Activated CD8-positive, alpha-beta T cell treated with anti-CD3 and anti-CD28 coated beads for 36 hours (primary cell): ENCODE data around the gene PAK6. TPM values are rescaled to one million over a fixed set of nuclear protein-coding genes. Genes with fewer than 3 reads are reported as not detected.

ENCODE experiments used
- ATAC-seq: fragments of 200-7000 bp; cut with Tn5 transposase; one replicate; pipeline ENCODE4 v1.10.0; 2021; ENCODE audit warnings: mild to moderate bottlenecking, moderate library complexity
- CTCF ChIA-PET: fragments of 350-600 bp; sonication (Branson Sonifier 250); formaldehyde crosslinking; loops from one replicate; lab custom pipeline; 2021; ENCODE audit warnings: antibody characterized with exemption; lab: Charles Lee
- POLR2A ChIA-PET: fragments of 350-600 bp; sonication (Branson Sonifier 250); formaldehyde crosslinking; loops from one replicate; lab custom pipeline; 2021; ENCODE audit warnings: antibody characterized with exemption; lab: Charles Lee
- DNase-seq: peaks from one replicate; pipeline ENCODE4 v3.0.0-alpha.2; 2020
- H3K27ac Mint-ChIP-seq: one replicate; pipeline ENCODE4 v1.8.0; 2021; ENCODE audit warnings: mild to moderate bottlenecking, mixed read lengths
- H3K27me3 Mint-ChIP-seq: one replicate; pipeline ENCODE4 v1.8.0; 2021; ENCODE audit warnings: mixed read lengths
- H3K36me3 Mint-ChIP-seq: one replicate; pipeline ENCODE4 v1.8.0; 2021; ENCODE audit warnings: low read depth, mixed read lengths
- H3K4me1 Mint-ChIP-seq: one replicate; pipeline ENCODE4 v1.8.0; 2021; ENCODE audit warnings: low read depth, mixed read lengths
- H3K4me3 Mint-ChIP-seq: one replicate; pipeline ENCODE4 v1.8.0; 2021; ENCODE audit warnings: mild to moderate bottlenecking, moderate library complexity, mixed read lengths
- H3K9me3 Mint-ChIP-seq: one replicate; pipeline ENCODE4 v1.8.0; 2021; ENCODE audit warnings: mixed read lengths
- intact Hi-C: fragments of 100-400 bp; cut with micrococcal nuclease; formaldehyde crosslinking; loops from one replicate; pipeline ENCODE4 v1.10.0; 2022
- total RNA-seq, 2 experiments: library from RNA; stranded (reverse); gene quantifications; one replicate each; pipeline ENCODE4 v1.2.3, GENCODE V29; 2021
- TF ChIP-seq, protein P1 (sequence below): fragments of 200-600 bp; IDR thresholded peaks from one replicate; pipeline ENCODE4 v1.8.0; 2022; ENCODE audit warnings: antibody characterized with exemption, mild to moderate bottlenecking

Gene PAK6
- total RNA-seq, 2 experiments from 2014 or later, result 0.67 to 0.83 TPM

DNA sequence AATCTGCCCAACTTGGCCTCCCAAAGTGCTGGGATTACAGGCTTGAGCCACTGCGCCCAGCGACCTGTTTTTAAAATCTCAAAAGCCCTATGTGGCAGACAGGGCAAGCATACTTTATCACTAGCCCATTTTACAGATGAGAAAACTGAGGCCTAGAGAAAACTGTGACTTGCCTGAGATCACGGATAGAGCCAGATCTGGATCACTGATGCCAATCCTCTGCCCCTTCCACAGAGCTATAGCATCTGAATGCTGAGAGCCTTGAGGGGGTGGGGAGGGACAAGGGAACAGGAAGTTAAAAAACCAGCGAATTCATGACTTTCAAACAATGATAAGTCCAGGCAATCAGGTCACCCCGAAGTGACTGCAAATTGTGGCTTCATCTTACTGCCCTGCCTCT lies 36.7 kb downstream of the PAK6 start:
- CTCF ChIA-PET, result interaction anchor here (0.8 to 14.6 kb wide), 19 partner anchors 9 to 238 kb away, joined by 3 to 595 read pairs (median 10); partner anchors contain the start of genes ANKRD63, CCDC9B, DISP2 and INAFM2
- no peaks in the 10 kb centered on the region for H3K36me3 Mint-ChIP-seq

DNA sequence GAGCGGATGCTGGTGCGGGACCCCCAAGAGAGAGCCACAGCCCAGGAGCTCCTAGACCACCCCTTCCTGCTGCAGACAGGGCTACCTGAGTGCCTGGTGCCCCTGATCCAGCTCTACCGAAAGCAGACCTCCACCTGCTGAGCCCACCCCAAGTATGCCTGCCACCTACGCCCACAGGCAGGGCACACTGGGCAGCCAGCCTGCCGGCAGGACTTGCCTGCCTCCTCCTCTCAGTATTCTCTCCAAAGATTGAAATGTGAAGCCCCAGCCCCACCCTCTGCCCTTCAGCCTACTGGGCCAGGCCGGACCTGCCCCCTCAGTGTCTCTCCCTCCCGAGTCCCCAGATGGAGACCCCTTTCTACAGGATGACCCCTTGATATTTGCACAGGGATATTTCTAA lies 37.1 kb downstream of the PAK6 start:
- CTCF ChIA-PET, result interaction anchor here (1.0 to 14.6 kb wide), 12 partner anchors 8 to 238 kb away, joined by 3 to 595 read pairs (median 10); partner anchors contain the start of genes ANKRD63, CCDC9B, DISP2 and INAFM2
- Mint-ChIP-seq H3K4me3 (no peak overlapping the region), H3K27ac (no peak overlapping the region), H3K9me3 (no peaks in the 10 kb centered on the region), H3K27me3 (peaks cover 19% of the 10 kb centered on the region), H3K36me3 (no peaks in the 10 kb centered on the region), H3K4me1 (no peaks in the 10 kb centered on the region)
- TF ChIP-seq, protein P1, sequence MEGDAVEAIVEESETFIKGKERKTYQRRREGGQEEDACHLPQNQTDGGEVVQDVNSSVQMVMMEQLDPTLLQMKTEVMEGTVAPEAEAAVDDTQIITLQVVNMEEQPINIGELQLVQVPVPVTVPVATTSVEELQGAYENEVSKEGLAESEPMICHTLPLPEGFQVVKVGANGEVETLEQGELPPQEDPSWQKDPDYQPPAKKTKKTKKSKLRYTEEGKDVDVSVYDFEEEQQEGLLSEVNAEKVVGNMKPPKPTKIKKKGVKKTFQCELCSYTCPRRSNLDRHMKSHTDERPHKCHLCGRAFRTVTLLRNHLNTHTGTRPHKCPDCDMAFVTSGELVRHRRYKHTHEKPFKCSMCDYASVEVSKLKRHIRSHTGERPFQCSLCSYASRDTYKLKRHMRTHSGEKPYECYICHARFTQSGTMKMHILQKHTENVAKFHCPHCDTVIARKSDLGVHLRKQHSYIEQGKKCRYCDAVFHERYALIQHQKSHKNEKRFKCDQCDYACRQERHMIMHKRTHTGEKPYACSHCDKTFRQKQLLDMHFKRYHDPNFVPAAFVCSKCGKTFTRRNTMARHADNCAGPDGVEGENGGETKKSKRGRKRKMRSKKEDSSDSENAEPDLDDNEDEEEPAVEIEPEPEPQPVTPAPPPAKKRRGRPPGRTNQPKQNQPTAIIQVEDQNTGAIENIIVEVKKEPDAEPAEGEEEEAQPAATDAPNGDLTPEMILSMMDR, result no peak
- no peak for DNase-seq
- POLR2A ChIA-PET, result interaction anchor here (5.1 kb wide), 1 partner anchor 34 kb away, joined by 22 read pairs; the partner anchor contains the start of gene PLCB2
- intact Hi-C loops, result loop anchor here (2.0 kb wide), 1 partner anchor 61 kb away; no protein-coding TSS in a partner anchor
- ATAC-seq, result no peak

More for the DNA sequence above, 36.7 kb downstream of the PAK6 start:
- intact Hi-C loops, result no loop called here
- H3K9me3 Mint-ChIP-seq, result no peaks in the 10 kb centered on the region
- no peak overlapping the region for H3K4me3 Mint-ChIP-seq
- no peaks in the 10 kb centered on the region for H3K4me1 Mint-ChIP-seq
- ATAC-seq (no peak), DNase-seq (no peak)
- H3K27ac Mint-ChIP-seq, result no peak overlapping the region
- TF ChIP-seq, protein P1, result no peak
- POLR2A ChIA-PET, result interaction anchor here (0.6 to 5.1 kb wide), 3 partner anchors 8 to 62 kb away, joined by 3 to 22 read pairs (median 4); partner anchors contain the start of gene PLCB2
- peaks cover 15% of the 10 kb centered on the region for H3K27me3 Mint-ChIP-seq

DNA sequence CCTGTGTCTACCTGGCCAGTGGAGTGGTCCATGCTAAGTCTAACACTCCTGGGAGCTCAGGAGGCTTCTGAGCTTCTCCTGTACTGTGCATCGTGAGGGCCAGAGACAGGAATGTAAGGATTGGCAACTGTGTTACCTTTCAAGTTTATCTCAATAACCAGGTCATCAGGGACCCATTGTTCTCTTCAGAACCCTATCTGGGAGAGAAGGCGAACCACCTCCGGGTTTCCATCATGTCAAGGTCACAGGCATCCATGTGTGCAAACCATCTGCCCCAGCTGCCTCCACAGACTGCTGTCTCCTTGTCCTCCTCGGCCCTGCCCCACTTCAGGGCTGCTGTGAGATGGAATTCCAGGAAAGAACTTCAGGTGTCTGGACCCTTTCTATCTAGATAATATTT lies 38.1 kb downstream of the PAK6 start:
- H3K4me3 Mint-ChIP-seq, result no peak overlapping the region
- no peak for DNase-seq
- TF ChIP-seq, protein P1, result no peak
- H3K9me3 Mint-ChIP-seq, result no peaks in the 10 kb centered on the region
- H3K27ac Mint-ChIP-seq, result no peak overlapping the region
- H3K4me1 Mint-ChIP-seq, result no peaks in the 10 kb centered on the region
- no peak for ATAC-seq
- CTCF ChIA-PET, result interaction anchor here (1.1 to 14.6 kb wide), 10 partner anchors 14 to 239 kb away, joined by 3 to 595 read pairs (median 19); partner anchors contain the start of genes CCDC9B, INAFM2, PAK6 and PLCB2
- H3K36me3 Mint-ChIP-seq, result no peaks in the 10 kb centered on the region
- POLR2A ChIA-PET, result interaction anchor here (5.1 kb wide), 1 partner anchor 33 kb away, joined by 22 read pairs; the partner anchor contains the start of gene PLCB2
- intact Hi-C loops, result loop anchor here (2.0 kb wide), 1 partner anchor 60 kb away; no protein-coding TSS in a partner anchor
- peaks cover 23% of the 10 kb centered on the region for H3K27me3 Mint-ChIP-seq

DNA sequence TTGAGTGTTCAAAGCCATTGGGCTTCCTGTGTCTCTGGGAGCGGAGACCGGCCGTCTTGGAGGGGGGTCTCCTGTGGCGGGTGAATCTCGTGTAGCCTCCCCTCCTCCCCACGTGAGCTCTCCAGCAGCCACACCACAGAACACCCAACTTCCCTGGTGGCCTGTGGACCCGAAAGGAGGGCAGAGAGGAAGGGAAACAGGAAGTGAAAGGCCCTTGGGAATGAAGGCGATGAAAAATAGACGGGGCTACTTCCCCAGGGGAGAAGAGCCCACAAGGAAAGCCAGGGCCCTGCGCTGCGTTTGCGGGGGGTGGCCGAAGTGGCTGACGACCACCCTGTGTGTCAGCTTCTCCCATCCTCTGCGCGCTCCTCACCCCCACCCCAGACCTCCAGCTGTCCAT lies 38.6 kb downstream of the PAK6 start:
- TF ChIP-seq, protein P1, result no peak
- no peak for ATAC-seq
- H3K9me3 Mint-ChIP-seq, result no peaks in the 10 kb centered on the region
- POLR2A ChIA-PET, result interaction anchor here (0.8 to 5.1 kb wide), 2 partner anchors 28 to 32 kb away, joined by 3 to 22 read pairs; partner anchors contain the start of gene PLCB2
- no peak for DNase-seq
- intact Hi-C loops, result loop anchor here (2.0 kb wide), 1 partner anchor 59 kb away; no protein-coding TSS in a partner anchor
- H3K4me3 Mint-ChIP-seq, result no peak overlapping the region
- CTCF ChIA-PET, result interaction anchor here (0.6 to 14.6 kb wide), 12 partner anchors 12 to 230 kb away, joined by 3 to 595 read pairs (median 14); partner anchors contain the start of genes CCDC9B, INAFM2, PAK6 and PLCB2
- H3K36me3 Mint-ChIP-seq, result no peaks in the 10 kb centered on the region
- H3K27me3 Mint-ChIP-seq, result peaks cover 23% of the 10 kb centered on the region
- no peaks in the 10 kb centered on the region for H3K4me1 Mint-ChIP-seq
- H3K27ac Mint-ChIP-seq, result no peak overlapping the region

DNA sequence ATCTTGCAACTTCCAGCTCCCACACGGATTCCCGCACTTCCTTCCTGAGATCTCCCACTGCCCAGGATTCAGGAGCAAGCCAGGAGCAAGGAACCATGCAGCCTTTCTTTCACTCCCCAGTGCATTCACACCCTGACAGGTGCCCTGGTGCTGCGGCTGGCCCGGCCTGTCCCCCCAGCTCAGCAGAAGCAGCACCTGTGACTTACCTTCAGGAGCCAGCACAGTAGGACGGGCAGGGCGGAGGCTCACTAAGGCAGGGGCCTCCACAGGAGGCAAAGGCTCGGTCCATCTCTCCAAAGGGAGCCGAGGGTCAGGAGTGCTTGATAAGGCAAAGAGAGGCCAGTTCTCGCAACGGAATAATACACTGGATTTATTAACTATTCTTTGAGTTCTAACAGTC lies 39.2 kb downstream of the PAK6 start:
- H3K9me3 Mint-ChIP-seq, result no peaks in the 10 kb centered on the region
- no peak for DNase-seq
- no peak overlapping the region for H3K27ac Mint-ChIP-seq
- ChIA-PET CTCF (interaction anchor here (0.6 to 14.6 kb wide), 21 partner anchors 8 to 230 kb away, joined by 3 to 595 read pairs (median 8); partner anchors contain the start of genes CCDC9B, INAFM2, PAK6 and PLCB2), POLR2A (interaction anchor here (0.8 to 5.1 kb wide), 3 partner anchors 27 to 57 kb away, joined by 3 to 22 read pairs (median 3); partner anchors contain the start of gene PLCB2)
- no peaks in the 10 kb centered on the region for H3K36me3 Mint-ChIP-seq
- H3K4me3 Mint-ChIP-seq, result no peak overlapping the region
- intact Hi-C loops, result no loop called here
- H3K27me3 Mint-ChIP-seq, result peaks cover 23% of the 10 kb centered on the region
- no peaks in the 10 kb centered on the region for H3K4me1 Mint-ChIP-seq
- TF ChIP-seq, protein P1, result no peak
- no peak for ATAC-seq
